HG02981 (cell line): ENCODE results near the gene ARHGAP29.

Experiments
- ATAC-seq: cut with Tn5 transposase; IDR thresholded peaks from one replicate; pipeline ENCODE4 v1.9.1; 2021; ENCODE audit warnings: mild to moderate bottlenecking, moderate library complexity; ENCODE audit not compliant: unreplicated experiment

ARHGAP29 gene

DNA sequence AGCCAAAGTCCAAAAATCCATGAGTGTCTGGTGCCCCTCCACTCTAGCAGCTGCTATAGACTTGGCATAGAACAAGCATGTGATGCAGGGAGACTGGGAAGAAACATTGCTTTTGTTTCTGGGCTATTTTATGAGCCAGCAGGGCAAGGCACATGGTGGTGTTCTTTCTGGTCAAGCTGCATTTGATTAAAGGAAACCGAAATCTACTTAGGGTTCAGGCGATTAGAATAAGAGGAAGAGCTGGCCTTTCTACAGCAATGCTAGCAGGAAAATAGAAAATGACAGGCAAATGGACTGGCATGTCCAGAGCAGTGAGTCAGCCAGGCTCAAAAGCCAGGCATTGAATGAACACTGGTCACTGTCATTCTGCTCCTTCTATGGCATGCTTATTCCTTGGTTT, 28.5 kb upstream of the ARHGAP29 start:
- ATAC-seq = no peak

DNA sequence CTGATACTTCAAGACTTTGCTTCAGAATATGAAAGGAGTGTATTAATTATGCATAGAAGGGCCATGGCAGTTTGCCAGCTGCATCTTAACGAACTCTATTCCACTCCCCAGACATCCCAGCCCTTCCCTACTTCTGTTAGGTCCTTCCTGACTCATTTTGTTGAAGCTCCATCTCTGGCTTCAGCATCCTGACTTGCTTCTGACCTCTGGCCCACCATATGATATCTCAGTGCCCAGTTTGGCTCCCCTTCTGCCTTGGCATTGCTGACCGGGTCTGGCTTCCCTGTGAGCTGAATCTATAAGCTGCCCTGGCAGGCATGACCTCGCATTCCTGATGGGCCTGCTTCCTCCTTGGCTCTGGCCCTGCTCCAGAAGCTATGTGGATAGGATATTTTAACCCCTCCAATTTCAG, 27.6 kb upstream of the ARHGAP29 start:
- ATAC-seq = no peak

DNA sequence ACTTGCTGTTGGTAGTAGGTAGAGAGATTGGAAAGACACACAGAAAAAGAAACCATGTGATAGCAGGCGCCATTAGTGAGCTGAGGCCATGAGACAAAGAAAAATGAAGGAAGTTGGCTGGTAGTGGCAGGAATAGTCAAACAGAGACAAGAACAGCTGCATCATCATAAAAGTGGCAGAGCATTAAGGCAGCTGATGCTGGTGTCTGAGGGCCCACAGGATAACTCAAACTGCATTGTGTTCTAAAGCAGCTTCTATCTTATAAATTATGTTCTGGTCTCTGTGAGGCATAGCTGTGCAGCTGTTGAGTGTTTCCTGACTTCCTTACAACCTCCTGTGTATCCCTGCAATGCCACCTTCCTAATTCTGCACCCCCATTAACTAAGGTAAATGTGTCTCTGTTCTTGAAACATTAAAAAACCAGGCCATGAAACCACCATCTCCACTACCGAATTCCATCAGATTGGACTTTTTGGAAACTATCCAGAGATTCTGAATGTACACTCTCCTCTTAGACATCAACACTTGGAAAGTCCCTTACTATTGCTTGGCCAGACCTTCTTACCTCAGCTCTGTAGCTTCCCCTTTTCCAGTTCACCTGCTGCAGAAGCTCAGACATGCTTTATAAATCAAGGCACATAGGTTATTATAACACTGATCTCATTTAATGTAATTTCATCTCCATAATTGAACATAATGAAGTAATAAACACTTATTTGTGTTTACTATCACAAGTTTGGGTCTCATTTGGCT, 23.4 kb upstream of the ARHGAP29 start:
- ATAC-seq = no peak

DNA sequence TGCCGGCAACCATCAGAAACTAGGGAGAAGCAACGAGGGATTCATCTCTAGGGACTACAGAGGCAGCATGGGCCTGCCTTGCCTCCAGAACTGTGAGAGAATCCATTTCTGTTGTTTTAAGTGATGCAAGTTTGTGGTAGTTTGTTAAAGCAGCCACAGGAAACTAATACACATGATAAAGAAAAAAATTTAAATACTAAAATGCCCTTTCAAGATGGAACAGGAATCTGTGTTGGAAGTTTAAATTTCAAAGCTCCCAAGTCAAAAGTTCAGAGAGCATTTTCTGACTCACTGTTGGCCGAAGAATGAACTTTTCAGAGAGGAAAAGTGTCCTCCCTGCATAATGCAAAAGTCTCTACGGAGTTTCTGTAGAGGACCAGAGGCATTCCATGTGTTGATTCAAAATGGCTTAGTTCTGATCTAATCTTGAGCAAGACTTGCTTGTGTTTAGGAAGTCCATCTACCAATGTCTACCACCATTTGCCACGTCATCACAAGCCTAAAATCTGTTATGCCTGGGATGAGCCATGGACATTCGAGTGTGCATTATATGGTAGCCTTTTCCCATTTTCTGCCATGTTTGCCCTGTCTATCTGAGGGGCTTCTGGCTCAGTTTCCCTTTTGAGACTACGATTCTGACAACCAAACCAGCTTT, 22.4 kb upstream of the ARHGAP29 start:
- no peak for ATAC-seq

DNA sequence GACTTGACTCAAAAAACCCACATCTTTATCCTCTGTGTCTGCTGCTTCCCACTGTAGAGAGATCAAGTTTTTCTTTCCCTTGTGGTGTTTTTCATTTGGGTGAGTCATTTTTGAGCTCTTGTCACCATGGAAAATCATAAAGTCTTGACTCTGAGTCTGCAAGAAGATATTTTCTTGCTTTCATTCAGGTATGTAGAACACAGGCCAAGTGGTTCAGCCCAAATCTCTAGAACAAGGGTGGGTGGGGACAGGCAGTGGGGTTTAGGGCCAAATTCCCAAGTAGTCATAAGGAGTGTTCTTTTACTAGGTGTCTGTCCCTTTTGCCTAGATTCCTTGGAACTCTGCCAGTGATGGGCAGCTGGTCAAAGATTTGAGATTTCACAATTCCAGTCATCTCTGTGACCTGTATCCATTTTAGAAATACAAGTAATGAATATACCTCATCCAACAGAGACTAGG, 21.5 kb upstream of the ARHGAP29 start:
- ATAC-seq = no peak

DNA sequence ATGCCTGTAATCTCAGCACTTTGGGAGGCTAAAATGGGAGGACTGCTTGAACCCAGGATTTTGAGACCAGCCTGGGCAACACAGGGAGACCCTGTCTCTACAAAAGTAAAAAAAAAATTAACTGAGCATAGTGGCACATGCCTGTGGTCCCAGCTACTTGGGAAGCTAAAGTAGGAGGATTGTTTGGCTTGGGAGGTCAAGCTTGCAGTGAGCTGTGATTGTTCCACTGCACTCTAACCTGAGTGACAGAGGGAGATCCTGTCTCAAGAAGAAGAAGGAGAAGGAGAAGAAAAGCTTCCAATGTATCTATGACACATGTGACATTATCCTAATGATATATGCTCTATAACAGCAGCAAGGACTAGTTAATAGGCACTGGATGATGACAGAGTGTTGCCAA, 20.1 kb upstream of the ARHGAP29 start:
- no peak for ATAC-seq

DNA sequence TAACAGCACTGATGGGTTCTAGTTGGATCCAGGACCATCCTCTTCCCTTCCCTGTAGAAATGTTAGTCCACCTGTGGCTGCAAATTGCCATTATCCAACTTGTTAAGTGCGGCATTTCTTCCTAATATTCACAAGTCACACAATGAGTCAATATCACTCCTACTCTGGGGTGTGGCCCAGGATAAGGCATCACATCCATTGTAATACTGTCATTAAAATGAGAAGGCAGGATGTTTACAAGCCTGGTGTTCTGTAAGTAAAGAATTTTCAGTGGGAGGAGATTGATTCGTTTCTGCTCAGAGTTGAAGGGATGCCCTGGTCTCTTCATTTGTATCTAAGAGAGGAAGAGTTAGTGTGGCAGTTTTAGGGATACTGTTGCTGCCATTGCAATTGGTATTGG, 18.1 kb upstream of the ARHGAP29 start:
- no peak for ATAC-seq

DNA sequence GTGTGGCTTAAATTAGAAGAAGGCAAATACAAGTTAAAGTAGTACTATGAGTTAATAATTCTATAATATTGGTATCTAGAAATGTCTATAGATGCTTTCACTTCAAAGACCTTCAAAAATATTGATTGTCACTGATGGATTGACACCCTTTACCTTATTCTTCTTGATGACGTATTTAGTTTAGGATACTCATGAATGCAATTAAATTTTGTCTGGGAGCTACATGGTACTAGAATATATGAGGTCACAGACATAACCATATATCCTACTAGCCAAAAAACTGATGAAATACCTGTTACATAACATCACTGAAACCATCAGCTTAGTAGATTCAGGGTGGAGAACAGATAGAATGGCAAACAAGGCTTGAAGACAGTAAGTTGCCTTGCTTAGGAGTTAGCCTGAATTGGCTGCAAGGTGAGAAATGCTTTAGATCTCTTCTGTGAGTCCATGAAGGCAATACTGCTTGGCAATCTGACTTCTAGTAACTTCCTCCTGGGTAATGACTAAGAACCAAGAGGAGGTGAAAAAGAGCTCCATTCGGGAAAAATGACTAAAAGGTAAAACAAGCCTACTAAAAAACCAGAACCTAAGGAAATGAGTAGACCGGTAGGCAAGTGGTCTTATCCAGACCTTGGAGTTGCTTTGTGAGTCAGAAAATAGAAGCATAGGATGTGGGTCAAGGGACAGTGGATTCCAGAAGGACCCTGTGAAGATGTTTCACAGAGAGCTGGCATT, 16.9 kb upstream of the ARHGAP29 start:
- no peak for ATAC-seq

DNA sequence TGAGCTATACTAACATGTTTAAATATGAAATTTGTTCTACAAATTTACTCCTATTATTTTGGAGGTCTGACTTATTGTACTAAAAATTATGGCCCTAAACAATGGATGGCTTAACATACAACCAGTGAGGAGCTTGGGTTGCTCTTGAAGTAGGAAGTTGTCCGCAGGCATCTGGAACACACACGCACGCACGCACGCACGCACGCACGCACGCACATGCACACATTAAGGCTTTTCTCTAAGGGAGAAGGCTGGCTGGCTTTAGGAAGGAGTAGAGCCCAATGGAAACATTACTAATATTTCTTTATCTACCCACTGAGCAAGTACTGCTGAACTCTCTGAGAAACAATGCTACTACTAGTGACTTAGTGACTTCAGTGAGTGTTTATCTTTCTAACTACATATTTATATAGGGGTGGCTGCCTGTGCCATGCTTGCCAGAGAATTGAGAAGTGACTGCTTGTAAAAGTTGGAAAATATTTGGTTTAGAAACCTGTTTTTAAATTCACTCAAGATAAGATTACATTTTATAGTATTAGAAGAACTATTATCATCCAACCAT, 16.2 kb upstream of the ARHGAP29 start:
- no peak for ATAC-seq

DNA sequence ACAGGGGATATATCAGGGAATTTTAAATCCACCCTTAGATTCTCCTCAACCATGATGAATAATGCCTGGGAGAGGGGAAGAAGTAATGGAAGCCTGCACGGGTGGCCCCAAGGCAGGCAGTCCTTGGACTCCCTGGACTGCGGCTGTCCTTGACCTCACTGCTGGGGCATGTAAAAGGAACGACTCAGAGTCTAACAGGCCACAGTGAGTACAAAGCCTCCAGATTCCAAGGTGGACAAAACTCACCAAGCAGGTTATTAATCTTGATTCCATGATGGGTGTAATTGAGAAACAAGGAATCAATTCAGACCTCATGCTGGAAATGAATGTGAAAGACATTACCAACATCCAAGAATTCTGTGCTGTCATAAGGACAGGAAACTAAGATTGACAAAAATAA, 13.0 kb upstream of the ARHGAP29 start:
- ATAC-seq = no peak

DNA sequence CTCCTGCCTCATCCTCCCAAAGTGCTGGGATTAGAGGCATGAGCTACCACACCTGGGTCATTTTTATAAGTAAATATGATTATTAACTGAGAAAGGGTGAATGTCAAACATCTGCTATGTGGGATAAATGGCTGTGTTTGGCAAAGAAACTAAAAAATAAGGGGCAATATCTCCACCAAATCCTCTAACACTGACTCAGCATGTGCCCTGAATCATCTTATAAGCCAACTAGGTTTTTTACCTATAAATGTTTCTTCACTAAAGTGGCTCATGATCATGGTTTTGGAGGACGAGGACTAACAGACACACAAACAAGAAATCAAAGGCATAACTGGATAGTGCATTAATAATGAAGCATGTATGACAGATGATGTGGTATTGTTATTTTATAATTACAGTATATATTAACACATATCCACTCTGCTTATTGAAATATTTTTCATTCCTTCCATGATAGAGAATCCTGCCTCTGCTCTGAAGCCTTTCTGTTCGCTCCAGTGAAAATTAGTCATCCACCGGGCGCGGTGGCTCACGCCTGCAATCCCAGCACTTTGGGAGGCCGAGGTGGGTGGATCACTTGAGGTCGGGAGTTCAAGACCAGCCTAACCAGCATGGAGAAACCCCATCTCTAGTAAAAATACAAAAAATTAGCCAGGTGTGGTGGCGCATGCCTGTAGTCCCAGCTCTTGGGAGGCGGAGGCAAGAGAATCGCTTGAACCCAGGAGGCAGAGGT, 11.7 kb upstream of the ARHGAP29 start:
- ATAC-seq = no peak

DNA sequence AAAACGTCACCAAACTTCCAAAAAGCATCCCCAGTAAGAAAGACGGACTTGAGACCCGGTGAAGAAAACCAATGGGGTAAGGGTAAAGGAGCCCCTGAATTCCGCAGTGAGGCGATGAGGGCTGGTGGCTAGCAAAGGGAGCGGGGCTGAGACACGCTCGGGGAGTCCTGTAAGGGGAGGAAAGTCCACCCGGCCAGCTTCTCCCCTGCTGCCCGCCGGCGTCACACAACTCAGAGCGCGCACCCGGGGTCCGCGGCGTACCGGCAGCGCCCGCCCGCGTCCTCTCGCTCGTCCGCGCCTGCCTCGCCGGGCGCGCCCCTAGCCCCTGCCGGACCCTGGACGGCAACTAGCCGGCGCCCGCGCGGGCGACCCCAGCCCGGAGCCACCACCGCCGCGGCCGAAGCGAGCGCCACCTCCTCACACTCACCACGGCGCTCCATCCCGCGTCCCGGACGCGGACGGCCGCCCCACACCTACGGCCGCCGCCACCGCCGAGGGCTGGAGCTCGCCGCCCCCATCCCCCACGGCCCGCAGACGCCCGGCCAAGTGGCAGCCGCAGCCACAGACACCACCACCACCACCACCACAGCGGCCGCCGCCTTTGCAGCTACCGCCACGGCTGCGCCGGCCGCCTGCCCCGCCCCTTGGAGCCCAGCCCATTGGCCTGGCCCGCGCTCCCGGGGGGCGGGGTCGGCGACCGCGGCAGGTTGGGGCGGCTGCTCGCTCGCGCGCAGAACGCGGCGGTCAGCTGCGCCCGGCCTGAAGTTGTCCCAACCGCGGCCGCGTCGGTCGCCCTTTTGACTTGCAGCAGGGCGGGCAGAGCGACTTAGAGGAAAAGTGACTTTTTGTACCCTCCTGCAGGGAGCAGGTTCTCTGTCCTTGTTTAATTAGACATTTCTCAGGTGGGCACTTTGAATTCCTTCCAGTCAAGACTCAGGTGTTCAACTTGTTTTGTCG, 10.0 kb upstream of the ARHGAP29 start:
- ATAC-seq = peak; percentile 70

DNA sequence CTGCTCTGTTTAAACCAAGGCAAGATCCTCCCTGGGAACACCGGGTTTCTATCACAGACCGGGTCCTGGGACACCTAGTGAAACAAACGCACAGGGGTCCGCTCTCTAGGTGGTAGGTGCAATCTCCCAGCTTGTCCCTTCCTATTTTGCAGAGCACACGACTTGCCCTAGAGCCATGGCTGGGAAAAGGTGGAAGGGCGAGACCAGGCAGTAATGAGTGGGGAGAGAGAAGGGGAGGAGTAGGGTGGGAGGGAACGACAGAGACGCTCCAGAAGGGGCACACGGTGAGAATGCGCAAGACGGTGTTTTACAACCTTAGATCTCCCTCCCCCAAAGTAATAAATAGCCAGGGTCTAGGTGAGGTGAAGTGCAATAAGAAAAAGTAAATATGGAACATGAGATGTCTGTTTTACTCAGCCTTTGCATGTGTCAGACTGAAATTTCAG, 9.3 kb upstream of the ARHGAP29 start:
- no peak for ATAC-seq

DNA sequence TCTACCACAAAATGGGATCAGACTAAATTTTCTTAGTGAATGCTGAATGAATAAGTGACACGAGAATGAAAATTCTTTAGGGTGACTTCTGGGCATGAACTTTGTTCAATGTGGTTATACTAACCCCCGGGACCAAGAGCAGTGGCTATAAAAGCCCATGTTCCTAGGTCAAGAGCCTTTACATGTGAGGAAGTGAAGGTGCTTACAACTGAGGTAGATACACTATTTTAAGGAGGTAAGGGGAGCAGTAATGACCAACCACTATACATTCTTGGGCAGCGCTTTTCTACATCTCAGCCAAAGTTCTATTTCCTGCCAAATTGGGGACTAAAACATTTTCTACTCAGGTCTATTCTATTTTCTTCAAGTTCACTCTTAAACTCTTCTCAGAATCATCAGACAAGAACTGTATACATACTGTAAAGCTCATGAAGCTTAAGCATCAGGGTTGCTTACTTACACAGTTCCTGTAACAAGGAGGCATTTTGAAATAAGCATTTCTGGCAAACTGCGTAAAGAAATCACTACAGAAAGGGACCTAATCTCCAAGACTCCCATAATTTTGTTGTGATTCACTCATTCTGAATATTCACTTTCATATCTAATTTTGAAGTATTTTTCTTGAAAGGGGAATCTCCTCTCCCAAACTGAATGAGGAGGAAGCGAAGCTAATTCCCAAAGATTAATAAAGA, 8.5 kb upstream of the ARHGAP29 start:
- ATAC-seq = no peak

DNA sequence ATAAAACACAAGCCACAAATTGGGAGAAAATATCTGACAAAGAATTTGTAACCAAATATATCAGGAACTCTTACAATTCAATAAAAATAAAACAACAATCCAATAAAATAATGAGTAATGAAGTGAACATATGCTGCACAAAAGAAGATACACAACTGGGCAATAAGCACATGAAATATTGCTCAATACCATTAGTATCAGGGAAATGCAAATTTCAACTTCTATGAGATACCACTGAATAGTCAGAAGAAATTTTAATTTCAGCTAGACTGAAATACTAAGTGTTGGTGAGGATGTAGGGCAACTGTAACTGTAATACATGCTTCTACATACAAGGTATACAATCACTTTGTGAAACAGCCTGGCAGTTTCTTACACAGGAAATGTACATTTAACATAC, 7.4 kb upstream of the ARHGAP29 start:
- no peak for ATAC-seq

DNA sequence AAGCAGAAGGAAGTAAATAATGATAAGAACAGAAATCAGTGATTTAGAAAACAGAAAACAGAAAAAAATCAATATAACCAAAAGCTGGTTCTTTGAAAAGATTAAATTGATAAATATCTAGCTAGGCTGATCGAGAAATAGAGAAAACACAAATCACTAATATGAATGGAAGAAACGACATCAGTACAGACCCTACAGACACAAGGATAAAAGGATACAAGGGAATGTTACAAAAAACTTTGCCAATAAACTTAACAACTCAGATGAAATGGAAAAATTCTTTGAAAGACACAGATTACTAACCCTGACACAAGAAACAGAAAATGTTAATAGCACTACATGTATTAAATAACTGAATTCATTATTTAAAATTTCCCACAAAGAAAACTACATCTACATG, 6.3 kb upstream of the ARHGAP29 start:
- ATAC-seq = no peak

DNA sequence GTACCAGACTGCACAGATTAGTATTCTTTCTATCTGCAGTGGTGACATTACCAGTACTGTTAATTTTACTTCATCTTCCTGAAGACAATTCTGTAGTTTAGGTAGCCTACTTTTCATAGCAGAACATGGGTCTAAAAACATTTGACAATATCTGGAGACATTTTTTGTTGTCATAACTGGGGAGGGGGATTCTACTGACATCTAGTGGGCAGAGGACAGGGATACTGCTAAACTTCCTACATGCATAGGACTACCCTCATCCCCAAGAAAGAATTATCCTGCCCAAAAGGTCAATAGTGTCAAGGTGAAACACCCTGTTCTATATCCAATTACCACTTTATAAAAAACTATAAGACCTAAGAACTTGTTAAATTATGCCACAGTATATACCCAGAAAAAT, 3.4 kb upstream of the ARHGAP29 start:
- no peak for ATAC-seq

DNA sequence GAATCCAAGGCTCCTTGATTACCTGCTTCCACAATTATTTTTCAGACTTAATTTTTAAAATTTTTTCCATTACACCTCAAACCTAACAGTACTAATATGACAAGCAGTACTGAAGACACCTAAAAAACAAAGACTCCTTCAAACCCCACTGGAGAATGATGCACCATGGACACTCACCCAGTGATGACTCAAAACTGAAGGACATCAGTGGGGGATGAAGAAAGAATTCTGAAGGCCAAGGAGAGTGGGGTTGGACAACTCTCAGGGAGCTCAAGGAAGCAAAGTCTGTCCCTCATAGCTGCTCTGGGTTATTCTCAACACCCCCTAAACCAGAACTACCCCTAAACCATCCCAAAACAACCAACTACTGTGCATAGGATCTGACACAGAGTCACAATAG, 2.4 kb upstream of the ARHGAP29 start:
- ATAC-seq = no peak

DNA sequence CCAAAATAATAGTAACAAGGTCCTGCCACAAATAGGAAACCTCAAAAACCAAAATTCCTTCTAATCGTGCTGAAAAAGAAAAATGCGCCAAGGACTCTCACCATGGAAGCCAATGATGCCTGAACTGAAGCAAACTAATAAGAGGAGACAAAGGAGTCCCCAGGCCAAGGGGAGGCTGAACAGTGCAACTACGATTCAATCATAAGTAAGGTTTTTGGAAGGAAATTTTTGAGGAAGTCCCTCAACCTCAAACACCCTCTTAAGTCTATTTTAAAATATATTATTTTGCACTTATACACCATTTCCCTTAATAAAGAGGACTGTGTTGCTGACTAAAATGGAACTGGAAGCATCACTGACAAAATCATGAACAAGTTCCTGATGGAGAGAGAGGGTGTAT, 1.7 kb upstream of the ARHGAP29 start:
- ATAC-seq = no peak
